ENCODE results near the gene SLC25A4. TPM values are rescaled to one million over a fixed set of nuclear protein-coding genes. Genes with fewer than 3 reads are reported as not detected.

The SLC25A4 gene
- total RNA-seq, 2 donors from 2014 or later, result 19.5 to 22.0 TPM

- H3K27me3 Mint-ChIP-seq (ENCODE audit: insufficient read depth), result no peaks in the 10 kb centered on the region
These were observed 4.9 kb upstream of the SLC25A4 start for GRCh38 chr4:185138161-185138560.

DNA sequence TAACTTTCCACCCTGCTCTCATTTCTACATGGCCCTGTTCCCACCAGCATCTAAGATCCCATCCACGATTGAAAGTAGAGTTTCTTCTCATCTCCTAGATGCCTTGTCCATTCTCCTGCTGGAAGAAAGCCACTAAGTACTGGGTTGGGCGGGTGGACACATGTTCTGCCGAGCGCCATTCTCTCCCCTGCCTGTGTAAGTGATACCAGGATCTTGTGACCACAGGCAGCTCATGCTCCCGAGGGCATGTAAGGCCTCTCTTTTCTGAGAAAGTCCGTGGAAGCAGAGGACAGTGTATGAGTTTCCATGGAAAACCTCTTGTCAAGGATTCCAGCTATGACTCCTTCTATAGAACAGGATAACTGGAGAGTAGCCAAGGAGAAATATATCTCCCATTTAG lies 3.3 kb upstream of the SLC25A4 start:
- no peaks in the 10 kb centered on the region for H3K9me3 Mint-ChIP-seq
- peaks cover 5% of the 10 kb centered on the region for H3K4me1 ChIP-seq (ENCODE audit: control insufficient read depth, insufficient read depth, low read length)
- no peak overlapping the region for H3K27ac Mint-ChIP-seq
- H3K27ac ChIP-seq (ENCODE audit: low read depth, low read length), result no peak overlapping the region
- no peak overlapping the region for H3K9ac ChIP-seq (ENCODE audit: extremely low read depth, low read length, poor library complexity, severe bottlenecking)
- peaks cover 1% of the 10 kb centered on the region for H3K36me3 ChIP-seq (ENCODE audit: control insufficient read depth, insufficient read depth, low read length)
- no peaks in the 10 kb centered on the region for H3K27me3 ChIP-seq (ENCODE audit: control insufficient read depth, insufficient read depth, low read length, poor library complexity, severe bottlenecking)
- 84 to 86% methylated on average over 6 of the region's 6 CpGs for WGBS, 2 experiments (ENCODE audit: insufficient coverage in 1 of 2, insufficient read length in 1 of 2)
- H3K4me1 Mint-ChIP-seq, result peaks cover 14% of the 10 kb centered on the region
- H3K4me3 Mint-ChIP-seq, result no peak overlapping the region
- no peaks in the 10 kb centered on the region for H3K9me3 ChIP-seq (ENCODE audit: control insufficient read depth, low read length)
- no peaks in the 10 kb centered on the region for H3K36me3 Mint-ChIP-seq (ENCODE audit: low read depth)
- H3K4me3 ChIP-seq (ENCODE audit: low read length), result no peak overlapping the region
- no peak for DNase-seq
- peaks cover 6% of the 10 kb centered on the region for H3K27me3 Mint-ChIP-seq (ENCODE audit: insufficient read depth)
- TF ChIP-seq CTCF (conservative IDR thresholded peaks at IDR 0.05), result no peak

More at GRCh38 chr4:185138161-185138560, 4.9 kb upstream of the SLC25A4 start:
- no peaks in the 10 kb centered on the region for H3K9me3 ChIP-seq (ENCODE audit: control insufficient read depth, low read length)
- Mint-ChIP-seq H3K9me3 (no peaks in the 10 kb centered on the region), H3K4me3 (no peak overlapping the region), H3K27ac (no peak overlapping the region), H3K36me3 (ENCODE audit: low read depth) (no peaks in the 10 kb centered on the region), H3K4me1 (peaks cover 4% of the 10 kb centered on the region)
- TF ChIP-seq CTCF (conservative IDR thresholded peaks at IDR 0.05), result no peak
- no peak overlapping the region for H3K9ac ChIP-seq (ENCODE audit: extremely low read depth, low read length, poor library complexity, severe bottlenecking)
- WGBS, 2 experiments (ENCODE audit: insufficient coverage in 1 of 2, insufficient read length in 1 of 2), result 88 to 91% methylated on average over 7 to 8 of the region's 10 CpGs
- peaks cover 5% of the 10 kb centered on the region for H3K4me1 ChIP-seq (ENCODE audit: control insufficient read depth, insufficient read depth, low read length)
- no peaks in the 10 kb centered on the region for H3K36me3 ChIP-seq (ENCODE audit: control insufficient read depth, insufficient read depth, low read length)
- DNase-seq, result no peak
- no peak overlapping the region for H3K4me3 ChIP-seq (ENCODE audit: low read length)
- H3K27me3 ChIP-seq (ENCODE audit: control insufficient read depth, insufficient read depth, low read length, poor library complexity, severe bottlenecking), result no peaks in the 10 kb centered on the region
- no peak overlapping the region for H3K27ac ChIP-seq (ENCODE audit: low read depth, low read length)

- 94 to 95% methylated on average over 3 to 5 of the region's 6 CpGs for WGBS, 2 experiments (ENCODE audit: insufficient coverage in 1 of 2, insufficient read length in 1 of 2)
- Mint-ChIP-seq H3K27ac (no peak overlapping the region), H3K4me3 (no peak overlapping the region), H3K27me3 (ENCODE audit: insufficient read depth) (peaks cover 6% of the 10 kb centered on the region), H3K9me3 (no peaks in the 10 kb centered on the region), H3K4me1 (peaks cover 14% of the 10 kb centered on the region), H3K36me3 (ENCODE audit: low read depth) (peaks cover 6% of the 10 kb centered on the region)
- no peaks in the 10 kb centered on the region for H3K9me3 ChIP-seq (ENCODE audit: control insufficient read depth, low read length)
- H3K36me3 ChIP-seq (ENCODE audit: control insufficient read depth, insufficient read depth, low read length), result peaks cover 19% of the 10 kb centered on the region
- no peak overlapping the region for H3K27ac ChIP-seq (ENCODE audit: low read depth, low read length)
- H3K9ac ChIP-seq (ENCODE audit: extremely low read depth, low read length, poor library complexity, severe bottlenecking), result no peak overlapping the region
- no peaks in the 10 kb centered on the region for H3K27me3 ChIP-seq (ENCODE audit: control insufficient read depth, insufficient read depth, low read length, poor library complexity, severe bottlenecking)
- peaks cover 5% of the 10 kb centered on the region for H3K4me1 ChIP-seq (ENCODE audit: control insufficient read depth, insufficient read depth, low read length)
- DNase-seq, result no peak
- no peak for TF ChIP-seq CTCF (conservative IDR thresholded peaks at IDR 0.05)
- no peak overlapping the region for H3K4me3 ChIP-seq (ENCODE audit: low read length)
These were observed 1.3 kb upstream of the SLC25A4 start for GRCh38 chr4:185141777-185142176.
